HepG2 (cell line): ENCODE data around the gene GTF2E1. TPM values are rescaled to one million over a fixed set of nuclear protein-coding genes. Genes with fewer than 3 reads are reported as not detected.

ENCODE experiments used
- ATAC-seq: fragments of 200-7000 bp; cut with Tn5 transposase; 3 replicates; pipeline ENCODE4 v1.9.1; 2020; ENCODE audit warnings: mild to moderate bottlenecking, moderate library complexity
- BruUV-seq: library from RNA; stranded (reverse); fragments of 400-500 nt; replicated peaks from 2 replicates; lab custom pipeline; 2021; lab: Mats Ljungman, UMichigan
- CTCF ChIA-PET: fragments of 300-600 bp; formaldehyde crosslinking; extraction: SDS; loops from one replicate; lab custom pipeline; 2021; ENCODE audit warnings: low total read pairs, inconsistent platforms, low intra/inter-chr PET ratio; lab: Yijun Ruan, JAX
- POLR2A ChIA-PET: fragments of 350-600 bp; sonication (Branson Sonifier 250); formaldehyde crosslinking; loops from one replicate; lab custom pipeline; 2020; ENCODE audit warnings: antibody characterized with exemption, inconsistent platforms; lab: Yijun Ruan, JAX
- DNase-seq: peaks from one replicate; pipeline ENCODE4 v3.0.0-alpha.2; 2015; ENCODE audit warnings: low spot score
- FAIRE-seq: peaks from 3 replicates; lab custom pipeline; 2011; peaks lifted over from hg19 to GRCh38; lab: Jason Lieb, UNC
- H2AFZ ChIP-seq: one replicate; pipeline ENCODE4 v1.6.1; 2011; ENCODE audit warnings: low read length, inconsistent platforms
- H3K27ac ChIP-seq: fragments of 300-600 bp; 3 replicates; pipeline ENCODE4 v1.8.0; 2011; ENCODE audit warnings: mixed run types, mild to moderate bottlenecking, mixed read lengths, low read length, inconsistent platforms; ENCODE audit not compliant: insufficient read depth; ENCODE audit errors: extremely low read length
- H3K27me3 ChIP-seq, 2 experiments: fragments of 200-600 bp in 1 of 2; 2 replicates in 1 of 2; 3 replicates in 1 of 2; pipeline versions ENCODE4 v1.6.0 to v1.8.0; 2011; ENCODE audit warnings: low read length in 2 of 2, mild to moderate bottlenecking in 2 of 2, moderate library complexity in 2 of 2, inconsistent platforms in 1 of 2; ENCODE audit not compliant: insufficient read depth in 2 of 2, control insufficient read depth in 1 of 2
- H3K36me3 ChIP-seq, 2 experiments: fragments of 200-600 bp in 1 of 2; replicated peaks in 1 of 2; 2 replicates in 1 of 2; 3 replicates in 1 of 2; pipeline versions ENCODE4 v1.5.1 to v1.8.0; 2011; ENCODE audit warnings: low read length in 2 of 2, inconsistent platforms in 1 of 2; ENCODE audit not compliant: insufficient read depth in 2 of 2, control insufficient read depth in 1 of 2
- H3K4me1 ChIP-seq: 2 replicates; pipeline ENCODE4 v1.5.1; 2012; ENCODE audit warnings: low read length, inconsistent platforms; ENCODE audit not compliant: insufficient read depth
- H3K4me2 ChIP-seq: 2 replicates; pipeline ENCODE4 v1.6.0; 2011; ENCODE audit warnings: low read depth, low read length, inconsistent platforms
- H3K4me3 ChIP-seq, 3 experiments: fragments of 200-600 bp in 1 of 3; sonication (generic), shearing (Covaris generic) in 1 of 3; replicated peaks in 1 of 3; 2 replicates each; pipeline ENCODE4 v1.5.1; 2011 to 2016; ENCODE audit warnings: low read length in 3 of 3, inconsistent platforms in 2 of 3, low read depth in 2 of 3, mild to moderate bottlenecking in 2 of 3, control low read depth in 1 of 3, mixed read lengths in 1 of 3; ENCODE audit not compliant: insufficient read depth in 1 of 3
- H3K79me2 ChIP-seq: one replicate; pipeline ENCODE4 v1.6.1; 2011; ENCODE audit warnings: low read length, inconsistent platforms; ENCODE audit not compliant: insufficient read depth
- H3K9ac ChIP-seq: 2 replicates; pipeline ENCODE4 v1.6.0; 2011; ENCODE audit warnings: mild to moderate bottlenecking, low read depth, low read length, inconsistent platforms; ENCODE audit not compliant: insufficient read depth
- H3K9me3 ChIP-seq: 2 replicates; pipeline ENCODE4 v1.5.1; 2012; ENCODE audit warnings: mild to moderate bottlenecking, low read length
- H4K20me1 ChIP-seq: 2 replicates; pipeline ENCODE4 v1.6.0; 2011; ENCODE audit warnings: inconsistent platforms, mild to moderate bottlenecking, low read length, moderate library complexity; ENCODE audit not compliant: insufficient read depth
- CEBPG ChIP-seq: IDR thresholded peaks from 2 replicates; pipeline ENCODE4 v1.6.1; 2016
- DNMT3B ChIP-seq: conservative IDR thresholded peaks from 2 replicates; pipeline ENCODE4 v1.6.1; 2016; ENCODE audit warnings: missing biosample characterization, control low read depth
- DRAP1 ChIP-seq: IDR thresholded peaks from 2 replicates; pipeline ENCODE4 v1.6.1; 2016; ENCODE audit warnings: missing genetic modification reagents, missing compliant biosample characterization
- EHMT2 ChIP-seq: fragments of 200-600 bp; sonication (generic); IDR thresholded peaks from 2 replicates; pipeline ENCODE4 v1.7.0; 2017; ENCODE audit warnings: antibody characterized with exemption, low read depth, low read length, borderline replicate concordance
- FOXC1 ChIP-seq: sonication (generic); formaldehyde crosslinking; IDR thresholded peaks from 2 replicates; pipeline ENCODE4 v1.8.0; 2022; ENCODE audit warnings: mild to moderate bottlenecking, missing genetic modification reagents, borderline replicate concordance
- FOXO1 ChIP-seq: sonication (generic); formaldehyde crosslinking; IDR thresholded peaks from 2 replicates; pipeline ENCODE4 v1.4.0; 2020; ENCODE audit warnings: missing genetic modification reagents
- GTF2F1 ChIP-seq: fragments of 150-350 bp; IDR thresholded peaks from 2 replicates; pipeline ENCODE4 v1.6.1; 2014; ENCODE audit warnings: low read length
- HNRNPH1 ChIP-seq: fragments of 200-400 bp; formaldehyde crosslinking; optimal IDR thresholded peaks from 2 replicates; pipeline ENCODE3; 2017; ENCODE audit warnings: mild to moderate bottlenecking, low read depth, low read length
- ISX ChIP-seq: sonication (generic); formaldehyde crosslinking; conservative IDR thresholded peaks from 2 replicates; pipeline ENCODE4 v1.5.0; 2020; ENCODE audit warnings: missing genetic modification reagents
- MED13 ChIP-seq: sonication (generic); formaldehyde crosslinking; IDR thresholded peaks from 2 replicates; pipeline ENCODE4 v1.5.0; 2020; ENCODE audit warnings: missing genetic modification reagents
- NCOA2 ChIP-seq: sonication (generic); formaldehyde crosslinking; IDR thresholded peaks from 2 replicates; pipeline ENCODE4 v1.8.0; 2022; ENCODE audit warnings: inconsistent platforms
- NFYC ChIP-seq: IDR thresholded peaks from 2 replicates; pipeline ENCODE4 v1.6.1; 2016; ENCODE audit warnings: missing genetic modification reagents, missing compliant biosample characterization
- PREB ChIP-seq: sonication (generic); formaldehyde crosslinking; IDR thresholded peaks from 2 replicates; pipeline ENCODE4 v1.4.0; 2020; ENCODE audit warnings: missing genetic modification reagents
- STAG1 ChIP-seq: sonication (generic); formaldehyde crosslinking; IDR thresholded peaks from 2 replicates; pipeline ENCODE4 v1.4.0; 2020; ENCODE audit warnings: missing genetic modification reagents
- ZNF10 ChIP-seq: sonication (generic); formaldehyde crosslinking; IDR thresholded peaks from 2 replicates; pipeline ENCODE4 v1.4.0; 2020; ENCODE audit warnings: mild to moderate bottlenecking, low read depth, missing genetic modification reagents, borderline replicate concordance
- ZNF180 ChIP-seq: sonication (generic); formaldehyde crosslinking; IDR thresholded peaks from 2 replicates; pipeline ENCODE4 v1.4.0; 2020; ENCODE audit warnings: low read depth, missing genetic modification reagents, borderline replicate concordance
- ZNF282 ChIP-seq: fragments of 450-650 bp; IDR thresholded peaks from 2 replicates; pipeline ENCODE4 v1.6.1; 2018; ENCODE audit not compliant: partially characterized antibody
- ZNF383 ChIP-seq: sonication (generic); formaldehyde crosslinking; IDR thresholded peaks from 2 replicates; pipeline ENCODE4 v1.4.0; 2020; ENCODE audit warnings: missing genetic modification reagents, mild to moderate bottlenecking, borderline replicate concordance
- ZNF558 ChIP-seq: sonication (generic); formaldehyde crosslinking; IDR thresholded peaks from 2 replicates; pipeline ENCODE4 v1.9.0; 2022; ENCODE audit warnings: mild to moderate bottlenecking, missing genetic modification reagents, borderline replicate concordance
- ZNF572 ChIP-seq: sonication (generic); formaldehyde crosslinking; IDR thresholded peaks from 2 replicates; pipeline ENCODE4 v1.5.1; 2020; ENCODE audit warnings: mild to moderate bottlenecking, missing genetic modification reagents
- ZNF614 ChIP-seq: IDR thresholded peaks from 2 replicates; pipeline ENCODE4 v1.6.1; 2018; ENCODE audit warnings: missing biosample characterization, missing genetic modification reagents, inconsistent platforms, borderline replicate concordance
- ZNF629 ChIP-seq: sonication (generic); formaldehyde crosslinking; conservative IDR thresholded peaks from 2 replicates; pipeline ENCODE4 v1.5.0; 2020; ENCODE audit warnings: missing genetic modification reagents
- WGBS: methylation state at CpG from one replicate; pipeline ENCODE4 v1.1.6; 2017; ENCODE audit warnings: low lambda C conversion rate; 5-methylcytosine and 5-hydroxymethylcytosine counted together
- in situ Hi-C: cut with HindIII; loops from 2 replicates; pipeline ENCODE4 v1.10.0; 2017; ENCODE audit warnings: low pct_unique_long_range_greater_than_20kb; ENCODE audit not compliant: extremely low pct_ligation_motif_present
- intact Hi-C: fragments of 100-400 bp; cut with micrococcal nuclease; formaldehyde crosslinking; loops from one replicate; pipeline ENCODE4 v1.10.0; 2022; ENCODE audit not compliant: unreplicated experiment
- polyA plus RNA-seq, 8 experiments: library from polyadenylated mRNA; depleted of rRNA in 3 of 8; stranded (reverse) in 7 of 8; unstranded in 1 of 8; fragments of >200 nt; fragmentation: Illumina TruSeq in 4 of 8; extraction: Trizol in 4 of 8; gene quantifications; 2 replicates each; pipeline versions ENCODE4 v1.2.1 to v1.2.3, GENCODE V29; 2011 to 2016; ENCODE audit warnings: low read depth in 4 of 8, missing spikeins in 1 of 8, mixed read lengths in 1 of 8; ENCODE audit not compliant: insufficient read depth in 1 of 8
- total RNA-seq, 5 experiments: library from RNA; depleted of rRNA; stranded (reverse); fragments of >200 nt; fragmentation: Illumina TruSeq; extraction: Trizol; gene quantifications; 2 replicates each; pipeline ENCODE4 v1.2.3, GENCODE V29; 2016; ENCODE audit warnings: low read depth in 1 of 5

Gene GTF2E1
- total and polyA plus RNA-seq, 2 of the 13 experiments (the other 11 are each of a cell fraction or from before 2014, with no cell fraction given) = 7.7 to 21.5 TPM

GRCh38 chr3:120772081-120772480 lies 29.5 kb downstream of the GTF2E1 start:
- Histone ChIP-seq H3K79me2 (peaks cover 8% of the 10 kb centered on the region), H3K4me2 (no peak overlapping the region), H3K9me3 (no peaks in the 10 kb centered on the region), H3K36me3 (peaks cover 5 to 50% of the 10 kb centered on the region in 2 experiments), H3K27me3 (no peaks in the 10 kb centered on the region), H3K4me1 (peaks cover 2% of the 10 kb centered on the region), H3K27ac (no peak overlapping the region), H4K20me1 (no peaks in the 10 kb centered on the region), H3K4me3 (no peak overlapping the region), H3K9ac (no peak overlapping the region), H2AFZ (no peak overlapping the region)
- no peak for DNase-seq
- BruUV-seq = no TSS peak
- FAIRE-seq = no peak
- intact Hi-C loops = no loop called here
- POLR2A ChIA-PET = no interaction called here
- ATAC-seq = no peak
- TF ChIP-seq DNMT3B (CRISPR knock-in tag) = no peak
- no peak for TF ChIP-seq ZNF180
- no peak for TF ChIP-seq MED13
- TF ChIP-seq FOXC1 (CRISPR knock-in tag) = no peak
- TF ChIP-seq ZNF572 (CRISPR knock-in tag) = no peak
- CTCF ChIA-PET = no interaction called here
- WGBS = 76% methylated on average over 2 of the region's 2 CpGs
- in situ Hi-C loops = no loop called here

- ATAC-seq (no peak), DNase-seq (no peak), FAIRE-seq (no peak)
- POLR2A ChIA-PET = no interaction called here
- Histone ChIP-seq H3K9ac (no peak overlapping the region), H2AFZ (no peak overlapping the region), H3K27ac (no peak overlapping the region), H4K20me1 (no peaks in the 10 kb centered on the region), H3K36me3 (peaks cover 6 to 57% of the 10 kb centered on the region in 2 experiments), H3K27me3 (no peaks in the 10 kb centered on the region), H3K79me2 (peaks cover 5% of the 10 kb centered on the region), H3K4me2 (no peak overlapping the region), H3K9me3 (no peaks in the 10 kb centered on the region), H3K4me1 (no peaks in the 10 kb centered on the region), H3K4me3 (no peak overlapping the region)
- BruUV-seq = no TSS peak
- intact Hi-C loops = no loop called here
- in situ Hi-C loops = no loop called here
- CTCF ChIA-PET = no interaction called here
- no peak for TF ChIP-seq PREB (CRISPR knock-in tag)
- TF ChIP-seq NFYC = no peak
- TF ChIP-seq ZNF383 (CRISPR knock-in tag) = no peak
- no peak for TF ChIP-seq DNMT3B (CRISPR knock-in tag)
- TF ChIP-seq NCOA2 = no peak
- TF ChIP-seq GTF2F1 = no peak
- TF ChIP-seq ISX (CRISPR knock-in tag) = no peak
- TF ChIP-seq DRAP1 (CRISPR knock-in tag) = no peak
- no peak for TF ChIP-seq STAG1 (CRISPR knock-in tag)
- no peak for TF ChIP-seq CEBPG (CRISPR knock-in tag)
- no peak for TF ChIP-seq ZNF10 (CRISPR knock-in tag)
- no peak for TF ChIP-seq ZNF614 (CRISPR knock-in tag)
- no peak for TF ChIP-seq HNRNPH1
- no peak for TF ChIP-seq ZNF629 (CRISPR knock-in tag)
- no peak for TF ChIP-seq ZNF282
- TF ChIP-seq FOXO1 = no peak
- no peak for TF ChIP-seq EHMT2
- TF ChIP-seq ZNF558 (CRISPR knock-in tag) = no peak
These were observed 31.4 kb downstream of the GTF2E1 start for GRCh38 chr3:120773932-120774331.
